Small intestine (tissue), 7 donors: ENCODE results near the gene BTNL9. TPM values are rescaled to one million over a fixed set of nuclear protein-coding genes. Genes with fewer than 3 reads are reported as not detected.
"Not testable (repeated sequence)": the region's sequence is repeated elsewhere in the genome, so short reads cannot be mapped to it uniquely, and the experiment has no call there.

Source experiments
- DNase-seq, 2 donors: peaks; one replicate each; pipeline versions ENCODE4 v3.0.0 to v3.0.0-alpha.2; 2013
- FAIRE-seq: peaks from 2 replicates; lab custom pipeline; 2012; peaks lifted over from hg19 to GRCh38; lab: Jason Lieb, UNC
- H3K27ac ChIP-seq, 3 donors: one replicate each; pipeline ENCODE4 v1.5.1; 2013; ENCODE audit warnings: low read length in 2 of 3, mild to moderate bottlenecking in 2 of 3, control low read depth in 1 of 3, inconsistent platforms in 1 of 3, low read depth in 1 of 3, moderate library complexity in 1 of 3
- H3K27me3 ChIP-seq, 3 donors: one replicate each; pipeline ENCODE4 v1.6.1; 2013; ENCODE audit warnings: low read length in 3 of 3, inconsistent platforms in 1 of 3; ENCODE audit not compliant: control insufficient read depth in 3 of 3, insufficient read depth in 3 of 3
- H3K36me3 ChIP-seq, 3 donors: one replicate each; pipeline ENCODE4 v1.6.1; 2013; ENCODE audit warnings: low read length in 3 of 3, inconsistent platforms in 1 of 3, low read depth in 1 of 3, mild to moderate bottlenecking in 1 of 3, moderate library complexity in 1 of 3; ENCODE audit not compliant: control insufficient read depth in 3 of 3, insufficient read depth in 2 of 3
- H3K4me1 ChIP-seq, 3 donors: one replicate each; pipeline ENCODE4 v1.6.1; 2013; ENCODE audit warnings: low read length in 2 of 3, inconsistent platforms in 1 of 3, low read depth in 1 of 3, mild to moderate bottlenecking in 1 of 3, moderate library complexity in 1 of 3; ENCODE audit not compliant: control insufficient read depth in 3 of 3, insufficient read depth in 2 of 3
- H3K4me3 ChIP-seq, 3 donors: one replicate each; pipeline ENCODE4 v1.5.1; 2013; ENCODE audit warnings: low read length in 3 of 3, control low read depth in 1 of 3, inconsistent platforms in 1 of 3, low read depth in 1 of 3, mild to moderate bottlenecking in 1 of 3, moderate library complexity in 1 of 3
- H3K9me3 ChIP-seq, 2 donors: one replicate each; pipeline ENCODE4 v1.6.1; 2013; ENCODE audit warnings: low read depth in 1 of 2, low read length in 1 of 2; ENCODE audit not compliant: control insufficient read depth in 2 of 2, insufficient read depth in 1 of 2
- WGBS, 3 donors: extraction: QIAGEN DNeasy Blood & Tissue Kit; methylation state at CpG; one replicate each; pipeline ENCODE4 v1.1.7; 2013; 5-methylcytosine and 5-hydroxymethylcytosine counted together
- polyA plus RNA-seq, 4 donors: library from polyadenylated mRNA; stranded (reverse) in 3 of 4; unstranded in 1 of 4; fragments of 200-250 nt in 3 of 4; fragments of 120-200 nt in 1 of 4; gene quantifications; one replicate each; pipeline versions ENCODE4 v1.2.1 to v1.2.3, GENCODE V29; 2013
- donor health status: healthy with polysubstance abuse.
- donor health status: control.
- donor health status: control.
- donor health status: Bipolar disorder and iron deficiency.
- donor health status: healthy.

The BTNL9 gene
- polyA plus RNA-seq, 4 donors, result 0.27 to 6.5 (median 2.7) TPM

GRCh38 chr5:181101030-181101641 lies 61.1 kb downstream of the BTNL9 start:
- DNase-seq, FAIRE-seq, H3K4me1 ChIP-seq, H3K27ac ChIP-seq, H3K9me3 ChIP-seq, H3K4me3 ChIP-seq, H3K36me3 ChIP-seq: not testable (repeated sequence)
- peaks cover 0 to 36% (median 25%) of the 10 kb centered on the region in 3 donors for H3K27me3 ChIP-seq
- WGBS, 3 donors, result 1% methylated on average over 12 of the region's 54 CpGs; no CpG with 5 or more reads in 2 of the 3 donors

GRCh38 chr5:181101930-181102674 lies 62.0 kb downstream of the BTNL9 start:
- H3K9me3 ChIP-seq, FAIRE-seq, H3K36me3 ChIP-seq, H3K4me1 ChIP-seq, DNase-seq, H3K27ac ChIP-seq, H3K4me3 ChIP-seq: not testable (repeated sequence)
- H3K27me3 ChIP-seq, result peaks cover 0 to 40% (median 28%) of the 10 kb centered on the region in 3 donors
- WGBS, 3 donors, result no CpG with 5 or more reads among the region's 30 CpGs

- peak; percentile 10 to 23 for DNase-seq
- 7 to 10% (median 9%) methylated on average over 5 of the region's 5 CpGs for WGBS, 3 donors
- peaks cover 0 to 43% (median 30%) of the 10 kb centered on the region in 3 donors for H3K27me3 ChIP-seq
- not testable (repeated sequence) for H3K27ac ChIP-seq, H3K36me3 ChIP-seq, H3K9me3 ChIP-seq, H3K4me3 ChIP-seq, FAIRE-seq, H3K4me1 ChIP-seq
These were observed 64.1 kb downstream of the BTNL9 start for GRCh38 chr5:181104259-181104568.

- not testable (repeated sequence) for FAIRE-seq
- WGBS, 3 donors, result 26 to 55% (median 46%) methylated on average over 14 to 19 of the region's 20 CpGs
These were observed 64.7 kb downstream of the BTNL9 start for GRCh38 chr5:181104606-181105390.

GRCh38 chr5:181105391-181106025 lies 65.4 kb downstream of the BTNL9 start:
- FAIRE-seq, result no peak
- no peak for DNase-seq

More at GRCh38 chr5:181104606-181105390, 64.7 kb downstream of the BTNL9 start:
- not testable (repeated sequence) for H3K9me3 ChIP-seq, H3K4me1 ChIP-seq, H3K27ac ChIP-seq, H3K36me3 ChIP-seq, H3K4me3 ChIP-seq, DNase-seq
- H3K27me3 ChIP-seq, result peaks cover 0 to 42% (median 24%) of the 10 kb centered on the region in 3 donors

GRCh38 chr5:181107699-181108098 lies 67.6 kb downstream of the BTNL9 start:
- FAIRE-seq (no peak), DNase-seq (no peak)
- Histone ChIP-seq H3K4me3 (no peak overlapping the region), H3K9me3 (no peaks in the 10 kb centered on the region), H3K27ac (no peak overlapping the region), H3K36me3 (no peaks in the 10 kb centered on the region), H3K4me1 (no peaks in the 10 kb centered on the region), H3K27me3 (peaks cover 0 to 52% (median 27%) of the 10 kb centered on the region in 3 donors)
- 60 to 67% (median 61%) methylated on average over 9 of the region's 9 CpGs for WGBS, 3 donors

More at GRCh38 chr5:181105391-181106025, 65.4 kb downstream of the BTNL9 start:
- Histone ChIP-seq H3K9me3 (no peaks in the 10 kb centered on the region), H3K27ac (no peak overlapping the region), H3K4me3 (no peak overlapping the region), H3K36me3 (no peaks in the 10 kb centered on the region), H3K27me3 (peaks cover 0 to 39% (median 24%) of the 10 kb centered on the region in 3 donors), H3K4me1 (no peaks in the 10 kb centered on the region)
- 36 to 68% (median 67%) methylated on average over 7 of the region's 7 CpGs for WGBS, 3 donors

GRCh38 chr5:181108578-181109165 lies 68.6 kb downstream of the BTNL9 start:
- Histone ChIP-seq H3K4me3 (no peak overlapping the region), H3K27me3 (peaks cover 0 to 53% (median 27%) of the 10 kb centered on the region in 3 donors), H3K27ac (no peak overlapping the region), H3K4me1 (no peaks in the 10 kb centered on the region), H3K36me3 (no peaks in the 10 kb centered on the region), H3K9me3 (no peaks in the 10 kb centered on the region)
- DNase-seq (no peak), FAIRE-seq (no peak)
- WGBS, 3 donors, result 61 to 73% (median 65%) methylated on average over 14 of the region's 14 CpGs
